Measurements from ENCODE around the gene RFT1.
"Not testable (repeated sequence)": the region's sequence is repeated elsewhere in the genome, so short reads cannot be mapped to it uniquely, and the experiment has no call there.

Gene RFT1

DNA sequence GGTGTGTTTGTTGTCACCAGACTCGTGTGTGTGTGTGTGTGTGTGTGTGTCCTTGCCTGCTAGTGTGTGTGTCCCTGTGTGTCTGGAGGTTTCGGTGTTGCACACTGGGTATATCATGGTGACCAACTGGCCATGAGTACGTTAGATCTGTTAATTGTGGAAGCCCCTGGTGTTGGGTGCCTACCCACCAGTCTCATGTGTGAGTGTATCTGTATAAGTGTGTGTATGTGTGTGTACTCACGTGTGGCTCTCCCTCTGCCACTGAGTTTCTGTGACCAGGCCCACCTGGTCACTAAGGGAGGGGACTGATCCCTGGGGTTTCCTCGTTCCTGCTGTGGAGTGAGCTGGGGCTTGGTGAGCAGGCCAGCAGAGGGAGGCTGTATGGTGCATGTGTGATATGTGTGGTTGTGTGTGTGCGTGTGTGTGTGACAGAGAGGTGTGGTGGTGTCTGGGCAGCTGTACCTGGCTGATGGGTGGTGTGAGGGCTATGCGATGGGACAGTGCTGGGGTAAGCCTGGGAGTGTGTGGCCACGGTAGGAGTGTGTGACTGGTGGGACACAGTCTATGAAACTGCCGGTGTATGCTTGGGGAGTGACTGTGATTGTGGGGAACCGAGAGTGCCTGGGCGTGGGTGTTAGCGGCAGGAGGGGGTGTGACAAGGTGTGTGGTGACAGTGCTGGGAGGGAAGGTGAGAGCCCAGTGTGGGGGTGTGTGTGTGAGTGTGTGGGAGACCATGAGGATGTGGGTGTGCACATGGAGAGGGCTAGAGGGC, 32.6 kb upstream of the RFT1 start:
- peak; percentile 43 for DNase-seq

DNA sequence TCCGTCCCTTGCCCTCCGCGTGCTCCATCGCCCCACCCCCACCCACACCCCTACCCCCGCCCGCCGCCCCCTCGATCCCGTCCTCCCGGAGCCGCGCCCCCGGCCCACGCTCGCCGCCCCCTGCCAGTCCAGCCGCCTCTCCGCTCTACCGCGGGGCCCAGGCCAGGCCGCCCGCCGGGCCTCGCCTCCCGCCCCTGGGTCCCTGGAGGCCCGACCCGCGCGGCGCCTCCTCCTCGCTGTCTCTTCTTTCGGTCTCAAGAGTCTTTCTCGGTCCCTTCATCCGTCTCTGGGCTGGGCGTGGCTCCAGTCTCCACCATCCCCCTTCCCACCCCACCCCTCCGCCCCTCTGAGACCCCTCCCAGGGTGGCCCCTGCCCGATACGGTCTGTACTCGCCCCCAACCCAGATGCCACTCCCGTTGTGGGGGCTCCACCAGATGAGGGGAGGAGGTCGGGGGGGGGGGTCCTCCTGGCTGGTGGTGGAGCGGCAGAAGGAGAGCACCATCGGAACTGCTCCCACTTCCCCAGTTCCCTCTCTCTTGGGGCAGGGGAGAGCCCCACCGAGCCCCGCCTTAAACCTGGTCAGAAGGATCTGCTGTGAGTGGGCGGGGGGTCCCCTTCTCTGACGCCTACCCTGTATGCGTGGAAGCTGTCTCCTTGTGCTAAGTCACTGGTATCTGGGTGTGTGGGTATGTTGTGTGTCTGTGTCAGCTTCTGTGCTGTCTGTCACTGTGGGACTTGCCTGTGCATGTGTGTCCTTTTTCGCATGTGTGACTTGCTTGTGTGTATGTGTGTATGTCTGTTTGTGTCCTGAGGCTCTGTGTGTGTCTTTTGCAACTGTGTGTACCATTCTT, 31.8 kb upstream of the RFT1 start:
- DNase-seq, result peak; percentile 34

- no peak for DNase-seq
These were observed 31.2 kb upstream of the RFT1 start for GRCh38 chr3:53161450-53161819.

DNA sequence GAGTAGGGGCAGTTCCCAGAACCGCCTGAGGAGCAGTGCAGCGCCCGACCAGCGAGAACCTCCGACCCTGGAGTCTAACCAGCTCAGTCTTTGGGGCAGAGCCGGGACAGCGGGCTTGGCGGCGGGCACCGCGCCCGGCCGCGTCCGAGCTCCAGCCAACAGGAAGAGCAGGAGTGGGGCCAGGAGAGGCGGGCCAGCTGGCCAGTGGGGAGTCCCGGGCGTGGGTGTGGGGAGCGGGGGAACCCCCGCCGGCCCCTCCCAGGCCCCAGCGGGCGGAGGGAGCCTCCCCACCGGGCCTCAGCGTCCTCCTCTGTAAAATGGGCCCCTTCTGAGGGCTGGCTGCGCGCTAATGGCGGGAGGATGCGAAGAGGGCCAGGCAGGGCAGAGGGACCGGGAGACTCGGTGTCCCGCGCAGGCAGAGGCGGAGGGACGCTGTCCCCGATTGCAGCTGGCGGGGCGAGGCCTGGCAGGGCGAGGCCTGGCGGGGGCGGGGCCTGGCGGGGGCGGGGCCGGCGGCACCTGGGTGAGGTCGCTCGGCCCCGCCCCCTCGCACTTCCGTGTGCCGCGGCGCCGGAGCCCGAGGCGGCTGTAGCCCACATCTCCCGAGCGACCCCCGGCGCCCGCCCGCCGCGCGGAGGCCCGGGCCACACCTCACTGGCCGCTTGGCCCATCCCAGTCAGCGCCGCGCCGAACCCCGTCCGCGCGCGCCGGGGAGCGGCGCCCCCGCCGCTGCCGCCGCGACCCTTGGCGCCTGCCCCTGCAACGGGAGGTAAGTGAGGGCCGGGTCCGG, 30.6 kb upstream of the RFT1 start, which contains the start of gene PRKCD:
Gene PRKCD (plus strand): TSS at position 550 of the 790 bp plus-strand sequence. CDS start 17,214 bp downstream, outside the sequence.
- peak; percentile 77 for DNase-seq

DNA sequence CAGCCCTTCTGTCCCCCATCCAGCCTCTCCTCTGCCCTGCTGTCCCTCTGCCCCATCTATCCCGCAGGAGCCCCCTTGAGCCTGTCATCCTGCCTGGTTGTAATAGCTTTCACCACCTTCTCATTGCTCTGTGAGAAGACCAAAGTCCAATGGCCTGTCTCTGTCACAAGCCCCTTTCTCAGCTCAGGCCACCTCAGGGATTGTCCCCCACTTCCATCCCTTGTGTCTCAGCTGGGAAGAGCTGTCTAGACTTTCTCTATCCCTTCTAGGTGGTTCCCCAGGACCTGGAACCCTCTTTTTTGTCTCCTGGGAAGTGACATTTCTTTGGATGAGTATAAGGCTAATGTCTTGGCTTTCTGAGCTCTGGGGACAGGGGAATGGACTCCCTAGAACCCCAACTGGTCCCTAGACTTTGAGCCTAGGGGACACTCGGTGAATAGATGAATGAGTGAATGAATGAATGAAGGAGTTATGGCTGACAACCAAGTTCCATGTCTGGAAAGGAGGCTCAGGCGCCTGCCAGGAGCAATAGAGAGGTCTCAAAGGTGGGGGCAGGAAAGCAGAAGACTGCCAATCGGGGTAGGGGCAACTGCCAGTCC, 29.9 kb upstream of the RFT1 start:
- DNase-seq, result no peak

DNA sequence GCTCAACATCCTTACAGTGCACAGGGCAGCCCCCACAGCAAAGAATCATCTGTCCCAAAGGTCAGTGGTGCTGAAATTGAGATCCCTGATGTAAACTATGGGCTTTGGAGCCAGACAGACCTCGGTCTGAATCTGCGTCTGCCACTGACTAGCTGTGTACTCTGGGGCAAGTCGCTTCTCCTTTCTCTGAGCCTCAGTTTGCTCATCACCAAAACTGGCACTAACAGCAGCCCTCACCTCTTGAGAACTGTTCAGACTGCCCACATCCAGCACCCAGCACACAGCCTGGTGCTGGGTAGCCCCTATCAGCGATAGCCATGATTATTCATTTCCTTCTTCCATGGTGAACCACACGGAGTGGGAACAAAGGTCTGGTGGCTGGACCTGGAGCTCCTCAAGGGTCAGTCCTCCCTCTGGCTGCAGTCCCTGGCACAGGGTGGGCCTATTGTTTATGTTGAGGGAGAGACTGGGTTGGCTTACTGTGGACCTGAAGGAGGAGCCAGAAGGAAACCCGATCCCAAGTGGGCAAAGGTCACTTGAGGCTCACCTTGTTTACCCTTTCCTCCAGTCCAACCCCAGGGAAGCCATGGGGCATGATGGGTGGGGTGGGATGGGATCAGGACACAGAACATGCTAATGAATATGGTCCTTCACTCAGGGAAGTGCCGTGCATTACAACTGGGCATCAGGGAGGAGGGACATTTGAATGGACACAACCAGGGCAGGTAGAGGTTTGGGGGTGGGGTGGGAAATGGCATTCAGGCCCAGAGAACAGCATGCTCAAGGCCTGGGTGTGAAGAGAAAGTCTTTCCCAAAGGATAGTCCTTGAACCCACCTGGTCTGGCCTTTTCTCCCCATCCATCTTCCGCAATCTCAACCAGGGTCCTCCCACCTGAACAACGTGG, 29.2 kb upstream of the RFT1 start:
- no peak for DNase-seq

GRCh38 chr3:53158765-53159155, 28.5 kb upstream of the RFT1 start:
- no peak for DNase-seq

- no peak for DNase-seq
These were observed 27.8 kb upstream of the RFT1 start for GRCh38 chr3:53157974-53158580.

DNA sequence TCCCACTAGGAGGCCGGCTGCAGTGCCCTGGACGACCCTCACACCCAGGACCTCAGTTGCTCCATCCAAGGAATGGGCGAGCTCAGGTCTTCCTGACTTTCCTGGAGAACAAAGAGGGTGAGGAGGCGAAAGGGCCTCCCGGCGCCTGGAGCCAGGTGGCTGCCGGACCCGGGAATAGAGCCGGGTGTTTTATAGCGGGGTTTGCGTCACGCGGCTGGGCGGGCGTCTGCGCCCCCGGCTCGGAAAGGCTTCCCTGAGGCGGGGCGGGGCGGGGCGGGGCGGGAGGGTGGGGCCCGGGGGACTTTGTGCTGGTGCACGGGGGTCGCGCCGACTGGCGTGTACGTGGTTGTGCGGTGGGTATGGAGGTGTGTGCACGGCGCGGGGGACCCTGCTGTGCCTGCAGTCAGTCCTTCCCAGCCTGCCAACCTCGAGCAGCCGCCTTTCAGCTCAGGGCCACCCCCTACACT, 26.2 kb upstream of the RFT1 start:
- DNase-seq, result no peak

GRCh38 chr3:53155760-53156159, 25.5 kb upstream of the RFT1 start:
- no peak for DNase-seq

GRCh38 chr3:53154881-53155285, 24.6 kb upstream of the RFT1 start:
- DNase-seq, result no peak

GRCh38 chr3:53153980-53154379, 23.7 kb upstream of the RFT1 start:
- no peak for DNase-seq

DNA sequence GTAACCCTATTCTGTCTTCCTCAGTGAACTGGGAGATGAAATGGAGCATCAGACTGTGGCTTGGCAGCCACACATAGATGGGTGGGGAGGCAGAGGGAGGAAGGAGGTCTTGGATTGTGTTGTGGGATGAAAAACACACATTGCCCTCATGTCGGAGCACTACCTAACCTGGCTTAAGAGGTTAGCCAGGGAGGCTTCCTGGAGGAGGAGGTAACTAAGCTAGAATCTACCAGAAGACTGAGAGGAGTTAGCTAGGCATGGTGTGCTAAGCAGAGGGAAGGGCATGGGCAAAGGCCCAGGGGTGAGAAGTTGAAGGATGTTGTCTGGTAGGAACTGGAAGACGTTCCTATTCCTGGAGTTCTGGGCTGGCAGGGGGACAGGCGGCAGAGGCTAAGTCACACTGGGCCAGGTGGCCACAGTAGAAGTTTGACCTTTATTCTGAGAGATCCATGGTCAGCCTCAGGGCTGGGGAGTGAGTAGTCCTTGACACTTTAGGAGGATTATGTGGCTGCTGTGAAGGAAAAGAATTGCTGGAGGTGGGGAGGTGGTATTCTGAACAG, 23.1 kb upstream of the RFT1 start:
- no peak for DNase-seq

- DNase-seq, result no peak
These were observed 21.8 kb upstream of the RFT1 start for GRCh38 chr3:53151870-53152660.

GRCh38 chr3:53151465-53151864, 21.2 kb upstream of the RFT1 start:
- DNase-seq, result no peak

- not testable (repeated sequence) for DNase-seq
These were observed 20.8 kb upstream of the RFT1 start for GRCh38 chr3:53151086-53151438.

- no peak for DNase-seq
These were observed 20.2 kb upstream of the RFT1 start for GRCh38 chr3:53150247-53151085.

- DNase-seq, result no peak
These were observed 19.5 kb upstream of the RFT1 start for GRCh38 chr3:53149699-53150098.
